ENCODE measurements around the gene CAST.

CAST gene

GRCh38 chr5:96677496-96677895 is 15.3 kb downstream of the CAST start:
- DNase-seq, result no peak

GRCh38 chr5:96679293-96679692 is 17.1 kb downstream of the CAST start:
- DNase-seq, result no peak

DNA sequence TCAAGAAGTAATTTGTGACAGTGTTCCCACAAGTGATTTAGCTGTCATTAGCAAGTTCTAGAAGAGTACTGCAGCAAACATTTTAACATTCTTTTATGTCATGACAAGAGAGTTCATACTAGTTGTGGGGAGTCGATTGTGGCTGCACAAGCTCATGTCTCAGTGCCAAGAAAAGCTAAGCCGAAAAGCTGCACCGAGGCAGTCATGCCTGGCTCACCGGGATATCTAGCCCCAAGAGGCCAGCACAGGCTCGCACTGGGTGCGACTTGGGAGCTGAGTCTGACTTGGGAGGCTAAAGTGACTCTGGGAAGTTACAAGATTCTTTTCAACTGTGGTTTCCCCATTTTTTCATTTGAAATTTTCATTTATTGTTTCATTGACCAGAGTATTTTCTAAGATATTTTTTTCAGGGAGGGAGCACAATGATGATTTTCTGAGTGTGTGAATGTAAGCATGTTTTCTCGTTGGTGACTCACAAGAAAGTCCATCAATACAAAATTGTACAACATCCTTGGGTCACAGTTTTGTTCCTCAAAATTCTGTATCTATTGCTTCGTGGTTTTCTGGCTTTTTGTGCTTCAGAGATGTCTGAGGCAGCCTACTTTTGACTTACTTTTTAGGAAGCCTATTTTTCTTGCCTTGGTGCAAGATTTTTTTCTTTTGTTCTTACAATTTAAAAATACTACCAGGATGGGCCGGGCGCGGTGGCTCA is 18.7 kb downstream of the CAST start:
- no peak for DNase-seq

DNA sequence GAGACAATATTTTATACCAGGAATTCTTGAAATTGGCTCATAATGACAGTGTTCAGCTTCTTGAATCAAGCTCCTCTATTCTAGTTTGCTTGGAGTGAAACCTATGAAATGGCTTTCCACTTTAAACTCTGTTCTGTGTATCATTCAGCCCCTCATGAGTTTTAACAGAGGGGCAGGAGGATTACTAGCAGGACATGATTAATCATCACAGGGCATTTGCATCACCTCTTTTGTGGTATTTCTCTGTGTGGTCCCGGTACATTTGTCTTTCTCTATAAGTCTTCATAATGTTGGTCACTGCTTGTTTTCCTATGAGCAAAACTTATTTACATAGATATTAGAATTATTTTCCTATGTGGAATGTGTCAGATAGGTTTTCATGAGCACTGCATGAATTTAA is 21.2 kb downstream of the CAST start:
- no peak for DNase-seq

- no peak for DNase-seq
Measured at GRCh38 chr5:96683810-96684209, 21.6 kb downstream of the CAST start.

- no peak for DNase-seq
Measured at GRCh38 chr5:96687080-96687479, 24.9 kb downstream of the CAST start.

DNA sequence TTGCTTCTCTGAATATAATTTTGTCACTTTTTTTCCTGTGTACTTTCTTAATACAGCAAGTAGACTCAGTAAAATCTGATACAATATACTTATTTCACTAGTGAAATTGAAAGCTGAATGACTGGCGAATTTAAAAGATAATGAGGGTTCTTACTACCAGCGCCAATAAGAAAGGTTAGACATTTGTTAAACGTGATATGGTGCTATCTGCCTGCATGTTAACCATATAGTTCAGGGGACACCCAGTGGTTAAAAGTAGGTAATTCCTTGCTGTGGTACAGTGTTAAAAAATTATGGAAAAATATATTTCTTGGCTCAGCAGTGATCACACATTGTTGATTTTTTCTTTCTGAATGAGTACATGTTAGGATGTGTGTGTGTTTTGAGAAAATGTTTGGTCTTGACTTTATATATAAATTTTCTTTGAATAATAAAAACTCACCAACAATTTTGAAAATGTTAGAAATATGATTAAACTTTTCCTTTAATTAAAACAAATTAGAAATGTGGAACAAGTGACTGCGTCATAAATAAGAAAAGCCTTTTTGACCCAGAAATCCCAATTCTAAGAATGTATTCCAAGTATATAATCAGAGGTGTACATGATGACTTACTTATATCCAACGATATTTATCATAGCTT is 25.8 kb downstream of the CAST start:
- peak; percentile 24 for DNase-seq

- no peak for DNase-seq
Measured at GRCh38 chr5:96690861-96691260, 28.7 kb downstream of the CAST start.

DNA sequence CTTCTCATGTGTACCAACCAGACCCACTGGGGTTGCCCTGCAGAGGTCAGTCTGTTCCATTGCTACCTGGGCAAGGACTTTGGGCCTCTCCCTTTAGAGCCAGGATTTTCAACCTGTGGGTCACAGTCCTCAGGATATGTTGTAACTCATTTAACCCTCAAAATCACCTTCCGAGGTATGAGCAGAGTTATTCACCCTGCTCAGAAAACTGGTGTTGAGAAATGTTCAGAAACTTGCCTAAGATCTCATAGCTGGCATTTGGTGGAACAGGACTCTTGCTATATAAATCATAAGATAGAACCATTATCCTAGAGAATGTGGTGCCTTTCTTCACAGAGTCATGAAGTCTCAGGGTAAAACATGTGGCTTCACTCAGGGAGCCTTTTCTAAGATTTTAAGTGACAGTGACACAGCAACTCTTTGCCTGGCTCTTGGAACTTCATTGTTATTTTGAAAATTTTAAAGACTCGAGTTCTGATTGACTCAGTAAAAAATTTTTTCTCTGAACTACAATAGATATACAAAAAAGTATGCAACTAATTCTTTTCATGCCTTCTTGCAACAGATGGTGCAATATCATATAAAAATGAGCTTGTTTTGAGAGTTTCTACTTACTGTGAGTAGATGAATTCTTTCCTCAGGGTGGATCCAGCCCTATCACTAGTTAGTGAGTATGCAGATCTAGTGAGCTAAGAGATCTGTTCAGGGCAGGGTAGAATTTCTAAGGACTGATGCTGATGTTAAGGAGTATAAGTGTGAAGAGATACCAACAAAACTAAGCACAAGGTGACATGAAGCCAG is 29.5 kb downstream of the CAST start:
- no peak for DNase-seq

- no peak for DNase-seq
Measured at GRCh38 chr5:96692441-96692840, 30.3 kb downstream of the CAST start.

DNA sequence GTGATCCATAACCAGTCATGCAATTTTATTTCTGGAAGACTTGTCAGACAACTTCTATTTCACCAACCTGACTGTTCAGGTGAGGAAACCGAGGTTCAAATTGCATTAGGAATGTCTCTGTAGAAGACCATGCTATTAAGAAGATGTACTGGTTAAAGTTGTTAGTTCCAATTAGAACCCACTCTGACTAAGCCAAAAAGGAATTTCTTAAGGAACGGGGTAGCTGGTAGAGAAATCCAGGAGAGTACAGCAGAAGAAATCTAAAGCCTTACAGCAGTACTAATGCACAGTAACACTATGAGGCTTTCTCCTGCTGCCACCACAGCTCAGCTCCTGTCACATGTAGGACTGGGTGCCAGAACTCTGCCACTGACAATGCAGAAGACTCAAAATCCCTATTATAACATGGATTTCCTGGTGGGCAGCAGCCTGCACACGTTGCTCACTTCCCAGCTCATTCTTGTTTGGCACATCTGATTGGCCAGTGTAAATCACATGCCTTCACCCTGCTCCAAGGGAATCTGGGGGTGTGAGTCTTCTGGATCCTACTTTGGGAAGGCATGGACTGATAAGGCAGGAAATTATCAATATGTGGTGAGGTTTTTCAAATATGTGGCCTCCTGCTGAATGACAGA is 37.1 kb downstream of the CAST start:
- no peak for DNase-seq

- DNase-seq, result peak; percentile 57
Measured at GRCh38 chr5:96702503-96703383, 40.6 kb downstream of the CAST start.

DNA sequence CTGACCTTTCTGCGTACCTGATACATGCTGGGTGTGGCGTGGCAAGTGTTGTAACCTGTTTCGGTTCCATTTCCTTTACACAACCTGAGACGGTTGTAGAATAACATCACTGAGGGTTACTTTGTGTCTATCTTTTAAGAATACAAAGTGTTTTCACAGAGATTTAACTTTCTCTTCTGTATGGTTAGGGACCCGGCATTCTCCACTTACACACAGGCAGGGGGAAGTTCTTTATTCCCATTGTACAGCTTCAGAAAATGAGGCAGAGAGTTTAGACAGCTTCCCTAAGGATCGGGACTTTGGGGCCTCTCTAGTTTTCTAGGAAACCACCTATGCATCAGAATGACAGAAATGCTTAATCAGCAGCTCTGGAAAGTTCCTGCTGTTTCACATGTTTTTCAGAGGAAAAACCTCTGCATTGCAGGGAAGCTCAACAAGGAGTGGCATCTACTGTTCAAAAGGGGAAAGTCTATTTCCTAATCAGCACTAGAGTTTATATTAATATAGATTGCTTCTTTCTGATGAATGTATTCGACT is 41.3 kb downstream of the CAST start:
- no peak for DNase-seq

DNA sequence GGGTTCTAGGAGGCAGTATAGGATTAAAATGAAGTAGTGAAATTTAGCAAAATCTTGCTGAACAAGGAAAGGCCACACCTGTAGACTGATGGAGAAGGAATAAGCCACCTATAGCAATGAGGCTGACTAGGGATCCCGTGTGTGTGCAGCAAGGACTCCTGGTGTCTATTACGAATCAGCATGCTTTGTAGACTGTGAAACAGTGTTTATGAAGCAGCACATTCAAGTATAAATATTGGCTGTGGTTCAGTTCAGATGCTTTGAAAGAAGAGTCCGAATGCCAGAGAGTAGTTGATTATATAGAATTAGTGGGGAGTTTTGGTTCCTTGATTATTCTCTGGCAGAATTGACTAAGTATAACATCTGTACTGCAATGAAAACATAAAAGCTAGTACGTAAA is 41.8 kb downstream of the CAST start:
- DNase-seq, result no peak

DNA sequence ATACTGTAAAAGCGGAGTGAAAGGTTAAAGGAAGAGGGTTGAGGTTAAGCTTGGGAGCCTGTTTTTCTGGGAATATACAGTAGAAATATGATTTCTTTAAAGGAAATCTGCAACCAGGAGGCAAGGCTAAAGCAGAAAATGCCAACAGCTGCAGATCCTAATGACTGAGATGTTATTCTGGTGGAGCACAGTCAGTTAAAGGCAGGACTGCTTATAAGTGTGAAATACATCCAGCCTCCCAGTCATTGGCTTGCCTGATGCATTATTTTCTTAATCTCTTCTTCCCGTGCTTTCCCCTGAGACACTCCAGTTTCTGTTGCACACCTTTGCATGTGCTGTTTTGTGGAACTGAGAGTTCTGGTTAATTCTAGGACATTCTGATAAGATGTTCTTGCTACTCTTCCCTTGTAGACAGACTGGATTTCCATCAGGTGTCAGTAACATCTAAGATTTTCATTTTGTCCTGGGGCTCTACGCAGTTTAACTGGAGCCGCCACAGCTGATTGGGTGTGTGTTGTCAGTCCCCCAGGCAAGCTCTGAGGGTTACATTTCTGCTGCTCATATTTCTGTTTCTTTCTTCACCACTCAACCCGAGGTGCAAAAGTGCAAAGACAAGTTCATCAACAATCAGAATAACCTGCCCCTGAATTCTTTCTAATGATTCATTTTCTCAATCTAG is 44.4 kb downstream of the CAST start:
- no peak for DNase-seq

GRCh38 chr5:96708600-96708999 is 46.4 kb downstream of the CAST start:
- DNase-seq, result no peak

- no peak for DNase-seq
Measured at GRCh38 chr5:96709152-96709821, 47.1 kb downstream of the CAST start.

DNA sequence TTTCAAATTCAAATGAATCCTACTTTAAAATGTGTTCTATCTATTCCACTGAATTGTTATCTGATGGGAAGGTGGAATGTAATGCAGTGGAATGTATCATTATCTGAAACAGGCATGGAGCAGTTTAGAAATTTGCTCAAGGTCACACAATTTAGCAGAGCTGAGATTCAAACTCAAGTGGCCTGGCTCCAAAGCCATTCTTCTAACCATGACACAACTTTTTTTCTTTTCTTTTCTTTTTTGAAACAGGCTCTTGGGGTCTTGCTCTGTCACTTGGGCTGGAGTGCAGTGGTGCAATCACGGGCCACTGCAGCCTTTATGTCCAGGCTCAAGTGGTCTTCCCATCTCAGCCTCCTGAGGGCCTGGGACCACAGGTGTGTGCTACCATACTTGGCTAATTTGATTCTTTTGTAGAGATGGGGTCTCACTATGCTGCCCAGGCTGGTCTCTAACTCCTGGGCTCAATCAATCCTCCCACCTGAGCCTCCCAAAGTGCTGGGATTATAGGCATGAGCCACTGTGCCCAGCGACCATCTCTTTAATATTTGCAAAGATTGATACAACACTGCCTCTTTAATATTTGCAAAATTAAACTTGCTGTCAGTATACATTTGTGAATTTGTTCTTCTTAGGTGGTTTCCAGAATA is 50.0 kb downstream of the CAST start:
- DNase-seq, result no peak

- no peak for DNase-seq
Measured at GRCh38 chr5:96714450-96714849, 52.3 kb downstream of the CAST start.

GRCh38 chr5:96714951-96715451 is 52.8 kb downstream of the CAST start:
- DNase-seq, result no peak

Measured in NCI-H146 (cell line).